HS-27A (cell line): ENCODE measurements around the gene CAMKK2.
"Not testable (repeated sequence)": the region's sequence is repeated elsewhere in the genome, so short reads cannot be mapped to it uniquely, and the experiment has no call there.

Experiments
- DNase-seq: peaks from one replicate; pipeline ENCODE4 v3.0.0-alpha.2; 2012; ENCODE audit warnings: low read depth, missing footprints

Gene CAMKK2

GRCh38 chr12:121296618-121297434 is at the start of gene CAMKK2:
Gene CAMKK2, minus strand, starts transcription at chr12:121296709. Its CDS starts 22,183 bp downstream, at chr12:121274526.
- peak; percentile 35 for DNase-seq

GRCh38 chr12:121345151-121345815 is 48.8 kb upstream of the CAMKK2 start:
- no peak for DNase-seq

DNA sequence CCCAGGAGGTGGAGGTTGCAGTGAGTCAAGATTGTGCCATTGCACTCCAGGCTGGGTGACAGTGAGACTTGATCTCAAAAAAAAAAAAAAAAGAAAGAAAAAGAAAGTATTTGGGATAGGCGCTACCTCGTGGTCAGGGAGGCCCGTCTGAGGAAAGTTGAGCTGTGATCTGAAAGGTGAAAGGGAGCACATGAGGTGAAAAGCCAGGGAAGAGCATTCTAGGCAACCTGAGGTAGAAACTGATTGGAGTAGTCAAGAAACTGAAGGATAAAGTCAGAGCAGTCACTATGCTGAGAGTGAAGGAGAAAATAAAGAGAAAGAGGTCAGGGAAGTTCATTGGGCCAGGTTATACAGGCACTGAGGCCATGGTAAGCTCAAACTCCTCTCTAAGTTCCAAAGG is 48.0 kb upstream of the CAMKK2 start:
- no peak for DNase-seq

- DNase-seq = no peak
Observed at GRCh38 chr12:121337416-121337815, 40.9 kb upstream of the CAMKK2 start.

DNA sequence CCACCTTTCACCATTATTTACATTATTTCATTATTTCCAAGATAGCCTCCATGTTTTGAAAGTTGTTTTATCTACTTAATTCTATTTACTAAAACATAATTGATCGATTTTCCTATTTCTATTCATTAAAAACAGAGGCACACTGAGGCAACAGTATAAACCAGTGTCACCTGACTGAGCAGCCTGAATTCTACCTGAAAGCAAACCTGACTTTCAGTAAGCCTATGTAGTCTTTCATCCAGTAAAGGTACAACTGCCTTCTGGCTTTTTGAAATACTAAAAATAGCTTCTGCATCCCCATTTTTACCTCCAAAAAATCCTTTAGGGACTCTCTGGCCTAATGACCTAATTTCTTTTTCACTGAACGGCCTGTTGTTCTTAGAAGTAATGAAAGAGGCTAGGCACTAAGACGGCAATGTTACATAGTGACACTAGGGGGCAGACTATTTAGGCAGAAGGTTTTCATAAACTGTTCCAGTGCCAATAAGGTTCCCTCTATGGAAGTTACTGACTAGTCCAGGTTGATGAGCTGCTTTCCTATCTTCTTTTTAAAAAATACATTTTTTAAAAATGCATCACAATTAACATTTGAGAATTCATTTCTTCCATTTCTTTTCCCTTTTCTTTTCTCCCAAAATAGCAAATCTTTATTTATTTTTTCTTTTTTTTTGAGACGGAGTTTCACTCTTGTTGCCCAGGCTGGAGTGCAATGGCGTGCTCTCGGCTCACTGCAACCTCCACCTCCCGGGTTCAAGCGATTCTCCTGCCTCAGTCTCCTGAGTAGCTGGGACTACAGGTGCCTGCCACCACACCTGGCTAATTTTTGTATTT is 38.2 kb upstream of the CAMKK2 start:
- DNase-seq = peak; percentile 8

GRCh38 chr12:121333747-121334146 is 37.2 kb upstream of the CAMKK2 start:
- DNase-seq = no peak

- DNase-seq = no peak
Observed at GRCh38 chr12:121331248-121331647, 34.7 kb upstream of the CAMKK2 start.

DNA sequence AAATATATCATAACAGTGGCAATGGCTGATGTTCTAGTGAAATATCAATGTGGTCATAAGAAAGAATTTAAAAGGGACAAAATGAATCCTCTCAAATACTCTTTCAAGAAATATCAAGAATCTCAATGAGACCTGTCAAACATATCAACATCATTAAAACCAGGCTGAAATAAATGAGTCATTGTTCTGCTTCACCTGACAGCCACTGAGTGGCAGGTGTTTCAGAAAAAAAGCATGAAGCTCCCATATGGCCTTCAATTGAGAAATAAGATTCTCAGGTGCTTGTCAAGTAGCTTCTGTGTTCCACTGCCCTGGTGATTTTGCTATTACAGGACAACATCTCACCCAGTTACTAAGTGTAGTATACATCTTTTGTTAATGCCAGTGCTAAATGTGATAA is 34.2 kb upstream of the CAMKK2 start:
- DNase-seq = no peak

GRCh38 chr12:121330195-121330594 is 33.7 kb upstream of the CAMKK2 start:
- DNase-seq = no peak

DNA sequence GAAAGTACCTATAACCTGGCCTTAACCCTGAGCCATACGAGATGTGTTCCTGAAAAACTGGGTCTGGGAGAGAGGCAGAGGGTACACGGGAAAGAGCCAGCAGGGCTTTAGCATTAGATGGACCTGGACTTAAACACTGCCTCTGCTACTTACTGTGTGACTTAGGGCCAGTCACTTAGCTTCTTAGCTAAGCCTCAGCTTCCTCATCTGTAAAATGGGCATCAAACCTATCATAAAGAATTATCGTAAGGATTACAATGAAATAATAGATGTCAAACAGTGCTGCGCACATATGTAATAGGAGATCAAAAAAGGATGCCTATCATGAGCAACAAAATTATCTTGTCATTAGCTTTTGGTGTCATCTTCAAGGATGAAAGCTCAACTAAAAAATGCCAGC is 32.1 kb upstream of the CAMKK2 start:
- DNase-seq = no peak

GRCh38 chr12:121326996-121327674 is 30.6 kb upstream of the CAMKK2 start:
- DNase-seq = no peak

DNA sequence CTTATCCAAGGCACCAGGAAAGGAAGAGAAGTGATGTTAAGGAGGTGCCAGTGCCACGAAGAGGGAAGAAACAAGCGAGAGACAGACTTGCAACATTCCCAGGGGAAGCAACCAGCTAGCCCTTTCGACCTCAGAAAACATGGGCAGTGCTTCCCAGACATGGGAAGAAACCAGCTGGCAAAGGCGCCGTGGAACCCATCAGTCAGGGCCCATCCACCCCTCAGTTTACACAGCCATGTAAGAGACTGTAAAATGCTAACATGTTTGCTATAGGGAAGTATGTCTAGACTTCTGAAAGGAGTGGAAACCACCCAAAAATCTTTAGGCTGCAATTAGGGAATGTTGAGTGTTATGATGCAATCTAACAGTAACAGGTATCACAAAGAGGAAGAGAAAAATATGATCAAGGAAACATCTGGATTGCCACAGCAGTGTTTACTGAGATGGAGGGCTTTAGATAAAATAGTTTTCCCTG is 29.4 kb upstream of the CAMKK2 start:
- no peak for DNase-seq

DNA sequence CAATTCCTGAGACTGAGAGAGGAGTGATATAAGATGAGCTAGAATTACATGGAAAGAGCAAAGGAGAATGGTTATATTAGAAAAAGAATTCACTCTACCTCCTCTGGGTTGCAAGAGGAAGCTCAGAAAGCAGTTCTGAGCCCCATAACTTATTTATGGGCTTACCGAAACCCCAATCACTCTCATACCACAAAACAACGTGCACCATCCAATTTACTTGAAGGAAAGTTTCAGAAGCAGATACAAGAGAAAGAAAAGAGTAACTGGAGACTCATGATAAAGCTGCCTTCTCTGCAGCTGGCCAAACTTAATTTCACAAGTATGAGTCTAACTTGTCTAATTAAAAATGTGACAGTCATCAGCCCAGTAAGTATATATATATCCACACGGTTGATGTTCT is 27.4 kb upstream of the CAMKK2 start:
- no peak for DNase-seq

DNA sequence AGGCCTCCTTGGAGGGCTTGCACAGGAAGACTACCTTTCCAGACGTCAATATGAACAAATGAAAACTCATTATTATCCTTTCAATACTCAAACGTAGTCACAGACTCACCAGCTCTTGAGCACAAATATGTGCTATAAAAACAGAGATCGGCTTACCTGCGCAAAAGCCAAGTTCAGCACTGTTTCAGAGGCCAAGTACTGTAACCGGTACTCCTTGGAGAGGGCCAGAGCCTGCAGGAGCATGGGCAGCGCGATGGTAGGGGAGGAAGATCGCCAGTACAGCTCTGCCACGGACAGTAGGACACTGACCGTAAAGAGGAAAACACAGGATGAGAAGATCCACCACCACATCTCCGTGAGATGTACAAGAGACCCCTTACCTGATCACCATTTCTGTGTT is 21.6 kb upstream of the CAMKK2 start:
- no peak for DNase-seq

GRCh38 chr12:121314431-121314830 is 17.9 kb upstream of the CAMKK2 start:
- DNase-seq = no peak

- not testable (repeated sequence) for DNase-seq
Observed at GRCh38 chr12:121310231-121310630, 13.7 kb upstream of the CAMKK2 start.

DNA sequence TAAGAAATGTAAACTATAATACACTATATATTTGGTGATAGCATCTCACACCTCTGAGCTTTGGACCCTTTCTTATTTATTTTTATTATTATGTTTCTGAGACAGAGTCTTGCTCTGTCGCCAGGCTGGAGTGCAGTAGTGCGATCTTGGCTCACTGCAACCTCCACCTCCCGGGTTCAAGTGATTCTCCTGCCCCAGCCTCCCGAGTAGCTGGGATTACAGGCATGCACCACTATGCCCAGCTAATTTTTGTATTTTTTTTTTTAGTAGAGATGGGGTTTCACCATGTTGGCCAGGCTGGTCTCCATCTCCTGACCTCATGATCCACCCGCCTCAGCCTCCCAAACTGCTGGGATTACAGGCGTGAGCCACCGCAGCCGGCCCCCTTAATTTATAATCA is 10.9 kb upstream of the CAMKK2 start:
- DNase-seq = not testable (repeated sequence)

DNA sequence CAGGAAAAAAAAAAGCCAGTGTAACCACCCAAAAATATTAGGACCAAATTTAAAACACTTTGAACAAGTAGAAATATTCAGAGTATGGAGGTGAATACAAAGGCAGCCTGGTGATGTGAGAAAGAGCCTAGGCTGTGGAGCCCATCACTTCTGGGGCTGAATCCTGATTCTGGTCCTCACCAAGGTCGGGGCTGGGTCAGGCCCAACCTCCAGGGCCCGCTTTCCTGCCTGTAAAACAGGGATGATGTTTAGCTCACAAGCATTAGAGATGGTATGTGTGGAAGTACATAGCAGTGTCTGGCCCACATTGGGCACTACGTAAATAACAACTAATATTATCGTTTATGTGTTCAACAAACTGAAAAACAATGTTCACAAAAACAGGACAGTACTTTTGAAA is 7.8 kb upstream of the CAMKK2 start:
- DNase-seq = no peak

DNA sequence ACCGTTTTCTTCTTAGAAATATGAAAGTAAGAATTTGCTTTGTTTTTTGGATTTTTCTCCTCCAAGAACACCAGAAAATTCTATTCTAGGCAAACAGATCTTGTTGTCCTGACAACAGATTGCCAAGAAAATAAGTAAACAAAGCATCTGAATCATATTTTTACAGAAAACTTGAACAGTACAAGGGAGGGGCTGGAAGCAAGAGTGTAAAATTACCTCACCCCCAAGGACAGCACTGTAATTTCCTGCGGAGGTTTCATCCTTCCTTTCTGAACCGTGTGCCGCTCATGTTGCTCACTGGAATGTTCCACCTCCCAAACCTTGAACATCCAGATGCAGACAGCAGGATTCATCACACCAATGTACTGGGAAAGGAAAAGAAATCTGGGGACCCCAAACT is 5.4 kb upstream of the CAMKK2 start:
- DNase-seq = no peak

GRCh38 chr12:121300083-121300819 is 3.7 kb upstream of the CAMKK2 start:
- no peak for DNase-seq

DNA sequence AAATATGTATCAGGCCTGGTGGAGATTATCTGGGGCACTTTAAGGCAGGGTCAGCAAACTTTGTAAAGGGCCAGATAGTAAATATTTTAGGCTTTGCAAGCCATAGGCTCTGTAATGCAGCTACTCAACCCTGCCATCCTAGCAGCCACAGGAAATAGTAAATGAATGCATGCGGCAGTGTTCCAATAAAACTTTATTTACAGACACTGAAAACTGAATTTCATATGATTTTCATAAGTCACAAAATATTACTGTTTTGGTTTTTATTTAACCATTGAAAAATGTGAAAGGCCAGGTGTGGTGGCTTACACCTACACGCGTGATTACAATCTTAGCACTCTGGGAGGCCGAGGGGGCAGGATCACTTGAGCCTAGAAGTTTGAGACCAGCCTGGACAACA is 3.2 kb upstream of the CAMKK2 start:
- DNase-seq = no peak
